IgD-negative memory B cell (primary cell): ENCODE measurements around the gene PPOX. TPM values are rescaled to one million over a fixed set of nuclear protein-coding genes. Genes with fewer than 3 reads are reported as not detected.
A peak's percentile ranks its signal among the peaks of the same experiment; 100 is the strongest.

Source experiments
- H3K27ac Mint-ChIP-seq, 3 donors: one replicate each; pipeline ENCODE4 v1.8.0; 2020 to 2022; ENCODE audit warnings: mild to moderate bottlenecking in 3 of 3, mixed read lengths in 3 of 3, moderate library complexity in 1 of 3
- H3K27me3 Mint-ChIP-seq: one replicate; pipeline ENCODE4 v1.8.0; 2021; ENCODE audit warnings: mixed read lengths
- H3K36me3 Mint-ChIP-seq: one replicate; pipeline ENCODE4 v1.8.0; 2020; ENCODE audit warnings: mild to moderate bottlenecking, mixed read lengths
- H3K4me1 Mint-ChIP-seq, 3 donors: one replicate each; pipeline ENCODE4 v1.8.0; 2020 to 2022; ENCODE audit warnings: mixed read lengths in 3 of 3, mild to moderate bottlenecking in 1 of 3
- H3K4me3 Mint-ChIP-seq, 4 donors: one replicate each; pipeline ENCODE4 v1.8.0; 2020 to 2022; ENCODE audit warnings: mild to moderate bottlenecking in 4 of 4, mixed read lengths in 4 of 4, moderate library complexity in 3 of 4
- H3K9me3 Mint-ChIP-seq, 3 donors: one replicate each; pipeline ENCODE4 v1.8.0; 2020 to 2021; ENCODE audit warnings: mixed read lengths in 3 of 3, mild to moderate bottlenecking in 1 of 3
- polyA plus RNA-seq: library from polyadenylated mRNA; unstranded; fragments of 300-500 nt; fragmentation: Illumina TruSeq; gene quantifications from one replicate; pipeline ENCODE4 v1.2.3, GENCODE V29; 2021

Gene PPOX
- polyA plus RNA-seq, 1 donor from 2014 or later: 13.4 TPM

GRCh38 chr1:161193561-161194235 lies 27.5 kb downstream of the PPOX start:
- Mint-ChIP-seq H3K27me3 (no peaks in the 10 kb centered on the region), H3K4me1 (peaks cover 16 to 26% (median 23%) of the 10 kb centered on the region in 3 donors), H3K4me3 (no peak overlapping the region), H3K27ac (no peak overlapping the region), H3K9me3 (no peaks in the 10 kb centered on the region), H3K36me3 (no peaks in the 10 kb centered on the region)

DNA sequence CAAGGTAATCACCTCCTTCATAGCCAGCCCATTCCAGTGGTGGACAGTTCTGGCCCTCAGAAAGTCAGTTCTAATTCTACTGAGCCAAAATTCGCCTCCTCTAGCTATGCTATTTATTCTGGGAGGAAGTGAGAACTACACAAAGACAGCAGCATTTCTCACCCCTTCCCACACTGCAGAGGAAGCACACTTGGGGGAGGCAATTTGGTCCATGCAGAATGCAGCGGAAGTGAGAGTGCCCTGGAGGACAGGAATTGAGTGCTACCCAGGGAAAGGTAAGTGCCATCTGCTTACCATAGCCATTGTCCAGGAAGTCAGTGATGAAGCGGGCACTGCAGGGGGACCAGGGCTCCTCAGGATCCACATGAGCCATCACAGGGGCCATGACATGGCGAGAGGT lies 28.9 kb downstream of the PPOX start:
- Mint-ChIP-seq H3K9me3 (no peaks in the 10 kb centered on the region), H3K36me3 (no peaks in the 10 kb centered on the region), H3K4me1 (peaks cover 16 to 24% (median 20%) of the 10 kb centered on the region in 3 donors), H3K27ac (peak overlapping the region in 2 of 3 donors; percentile 6 to 91), H3K4me3 (peak overlapping the region in 2 of 4 donors; percentile 32 to 90), H3K27me3 (no peaks in the 10 kb centered on the region)

- Mint-ChIP-seq H3K27ac (peak overlapping the region in 1 of 3 donors; percentile 25), H3K27me3 (no peaks in the 10 kb centered on the region), H3K4me3 (peak overlapping the region in 1 of 4 donors; percentile 17), H3K4me1 (peaks cover 17 to 24% (median 23%) of the 10 kb centered on the region in 3 donors), H3K36me3 (no peaks in the 10 kb centered on the region), H3K9me3 (no peaks in the 10 kb centered on the region)
These were observed 29.9 kb downstream of the PPOX start for GRCh38 chr1:161196111-161196510.

DNA sequence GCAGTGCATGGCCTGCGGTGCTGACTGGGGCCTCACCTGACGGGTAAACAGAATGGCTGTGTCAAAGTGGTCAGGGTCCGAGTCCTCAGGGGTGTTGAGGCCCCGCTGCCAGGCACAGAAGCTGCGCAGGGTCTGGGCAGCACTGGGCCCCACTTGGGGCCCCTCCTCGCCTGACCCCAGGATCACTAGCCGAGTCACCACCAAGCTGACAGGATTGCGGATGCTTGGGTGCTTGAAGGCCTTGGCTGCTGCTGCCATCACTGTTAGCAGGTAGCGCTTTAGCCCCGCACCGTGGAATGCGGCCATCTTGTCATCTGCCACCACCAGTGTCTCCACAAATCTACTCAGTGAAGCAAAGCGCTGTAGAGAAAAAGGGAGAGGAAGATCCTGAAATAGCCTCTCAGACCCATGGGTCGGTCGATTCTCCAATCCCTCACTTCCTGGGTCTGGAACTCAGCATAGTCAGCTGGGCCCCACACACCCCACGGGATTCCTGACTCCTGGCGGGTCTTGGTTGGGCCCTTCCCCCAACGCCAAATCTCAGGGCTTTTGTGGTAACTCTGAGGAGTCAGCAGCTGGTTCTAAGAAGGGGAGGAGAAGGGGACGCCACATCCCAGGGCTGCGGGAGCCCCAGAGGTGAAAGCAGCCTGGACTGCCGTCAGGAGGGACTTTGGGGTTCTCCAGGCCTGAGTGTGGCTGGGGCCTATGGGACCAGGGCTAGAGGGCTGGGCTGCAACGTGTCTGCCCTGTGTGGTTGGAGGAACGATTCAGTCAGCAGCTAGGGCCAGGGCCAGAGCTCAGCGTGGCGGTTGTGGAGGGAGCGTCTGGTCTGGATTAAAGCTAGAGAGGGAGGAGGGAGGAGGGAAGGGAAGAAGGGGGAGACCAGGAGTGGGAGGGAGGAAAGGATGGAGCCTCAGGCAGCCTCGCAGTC lies 30.6 kb downstream of the PPOX start:
- peak overlapping the region in 1 of 4 donors; percentile 12 for H3K4me3 Mint-ChIP-seq
- peaks cover 24 to 30% (median 25%) of the 10 kb centered on the region in 3 donors for H3K4me1 Mint-ChIP-seq
- no peak overlapping the region for H3K27ac Mint-ChIP-seq
- no peaks in the 10 kb centered on the region for H3K27me3 Mint-ChIP-seq
- H3K36me3 Mint-ChIP-seq: no peaks in the 10 kb centered on the region
- no peaks in the 10 kb centered on the region for H3K9me3 Mint-ChIP-seq

GRCh38 chr1:161197560-161198193 lies 31.5 kb downstream of the PPOX start:
- Mint-ChIP-seq H3K27me3 (no peaks in the 10 kb centered on the region), H3K4me3 (no peak overlapping the region), H3K9me3 (no peaks in the 10 kb centered on the region), H3K4me1 (peaks cover 19 to 28% (median 24%) of the 10 kb centered on the region in 3 donors), H3K27ac (no peak overlapping the region), H3K36me3 (no peaks in the 10 kb centered on the region)

GRCh38 chr1:161198194-161198896 lies 32.1 kb downstream of the PPOX start:
- H3K4me1 Mint-ChIP-seq: peaks cover 17 to 28% (median 23%) of the 10 kb centered on the region in 3 donors
- no peaks in the 10 kb centered on the region for H3K9me3 Mint-ChIP-seq
- no peak overlapping the region for H3K4me3 Mint-ChIP-seq
- no peak overlapping the region for H3K27ac Mint-ChIP-seq
- H3K27me3 Mint-ChIP-seq: no peaks in the 10 kb centered on the region
- H3K36me3 Mint-ChIP-seq: no peaks in the 10 kb centered on the region

DNA sequence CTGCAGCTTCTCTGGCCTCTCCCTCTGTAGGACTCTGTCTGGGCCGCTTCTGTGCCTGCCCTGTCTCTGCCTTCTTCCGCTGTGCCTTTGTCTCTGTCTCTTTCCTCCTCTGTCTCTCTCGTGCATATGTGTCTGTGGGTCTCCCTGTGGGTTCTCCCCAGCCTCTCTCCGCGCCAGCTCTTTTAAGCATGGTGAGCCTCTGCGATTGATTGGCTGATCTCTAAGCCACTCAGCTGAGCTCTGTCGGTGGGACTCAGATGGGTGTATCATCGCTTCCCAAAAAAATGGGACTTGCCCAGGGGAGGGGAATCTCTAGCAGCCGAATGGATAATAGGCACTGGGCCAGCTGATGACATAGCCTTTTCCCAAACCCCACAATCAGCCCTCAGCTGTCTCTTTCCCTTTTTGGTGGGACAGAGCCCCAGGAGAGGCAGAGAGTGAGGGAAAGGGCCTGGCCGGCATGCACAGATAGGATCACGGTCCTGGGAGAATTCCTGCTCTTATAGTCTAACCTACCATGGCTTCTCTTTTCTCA lies 32.7 kb downstream of the PPOX start, which contains the start of gene ADAMTS4:
Gene ADAMTS4, minus strand, starts transcription at position 158 of the 535 bp plus-strand sequence. CDS start 427 bp downstream, outside the sequence.
- Mint-ChIP-seq H3K27ac (no peak within 1 kb of the TSS), H3K4me3 (no peak within 1 kb of the TSS)

GRCh38 chr1:161199506-161200139 lies 33.4 kb downstream of the PPOX start:
- Mint-ChIP-seq H3K36me3 (peaks cover 5% of the 10 kb centered on the region), H3K27me3 (no peaks in the 10 kb centered on the region), H3K27ac (peak overlapping the region in 1 of 3 donors; percentile 59), H3K9me3 (no peaks in the 10 kb centered on the region), H3K4me1 (peaks cover 16 to 36% (median 27%) of the 10 kb centered on the region in 3 donors), H3K4me3 (no peak overlapping the region)

More for the DNA sequence above, 32.7 kb downstream of the PPOX start, which contains the start of gene ADAMTS4:
- Mint-ChIP-seq H3K36me3 (no peaks in the 10 kb centered on the region), H3K27me3 (no peaks in the 10 kb centered on the region), H3K4me1 (peaks cover 17 to 32% (median 25%) of the 10 kb centered on the region in 3 donors), H3K9me3 (no peaks in the 10 kb centered on the region)

DNA sequence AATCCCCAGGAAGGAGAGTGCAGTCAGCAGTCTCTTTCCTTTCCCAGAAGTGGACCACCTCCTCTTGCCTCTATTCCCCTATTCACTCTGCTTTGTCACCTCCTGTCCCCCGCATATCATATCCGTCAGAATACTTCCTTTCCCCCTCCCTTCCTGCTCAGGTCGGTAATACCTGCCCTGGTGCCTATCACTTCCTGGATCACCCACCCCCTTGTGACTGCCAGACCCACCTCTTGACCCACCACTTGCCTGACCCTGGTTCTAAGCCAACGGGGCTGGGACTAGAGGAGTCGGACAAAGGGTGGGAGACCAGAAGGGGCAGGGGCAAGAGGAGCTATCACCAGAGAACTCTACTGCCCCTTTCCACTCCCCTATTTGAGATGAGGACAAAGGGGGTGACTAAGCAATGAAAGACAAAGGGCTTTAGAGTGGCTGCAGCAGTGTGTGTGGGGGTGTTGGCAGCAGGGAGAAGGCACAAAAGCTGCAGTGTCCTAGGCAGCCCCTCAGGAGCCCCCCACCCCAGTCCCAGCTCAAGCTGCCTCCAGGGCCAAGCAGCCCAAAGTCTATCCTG lies 34.3 kb downstream of the PPOX start:
- Mint-ChIP-seq H3K4me1 (peaks cover 8 to 33% (median 22%) of the 10 kb centered on the region in 3 donors), H3K9me3 (no peaks in the 10 kb centered on the region), H3K27me3 (no peaks in the 10 kb centered on the region), H3K27ac (peak overlapping the region in 1 of 3 donors; percentile 59), H3K4me3 (peak overlapping the region in 3 of 4 donors; percentile 18 to 73 (median 72)), H3K36me3 (peaks cover 5% of the 10 kb centered on the region)

- no peaks in the 10 kb centered on the region for H3K9me3 Mint-ChIP-seq
- peaks cover 6 to 35% (median 22%) of the 10 kb centered on the region in 3 donors for H3K4me1 Mint-ChIP-seq
- H3K36me3 Mint-ChIP-seq: peaks cover 7% of the 10 kb centered on the region
- H3K4me3 Mint-ChIP-seq: peak overlapping the region; percentile 90 to 98 (median 96)
- H3K27me3 Mint-ChIP-seq: no peaks in the 10 kb centered on the region
- H3K27ac Mint-ChIP-seq: peak overlapping the region; percentile 93 to 97 (median 97)
These were observed 35.0 kb downstream of the PPOX start for GRCh38 chr1:161200992-161201835.

- peaks cover 6 to 38% (median 22%) of the 10 kb centered on the region in 3 donors for H3K4me1 Mint-ChIP-seq
- peak within 1 kb of the TSS; percentile 93 to 97 (median 97) for H3K27ac Mint-ChIP-seq
- peak within 1 kb of the TSS; percentile 90 to 98 (median 96) for H3K4me3 Mint-ChIP-seq
- peaks cover 7% of the 10 kb centered on the region for H3K36me3 Mint-ChIP-seq
- no peaks in the 10 kb centered on the region for H3K27me3 Mint-ChIP-seq
- H3K9me3 Mint-ChIP-seq: no peaks in the 10 kb centered on the region
These were observed 35.8 kb downstream of the PPOX start, which contains the start of gene NDUFS2 for GRCh38 chr1:161201836-161202712. Gene NDUFS2, plus strand, starts transcription at chr1:161202367. Its CDS starts 19 bp downstream, at chr1:161202386.
